Measurements from ENCODE around the gene RAP1A.

GRCh38 chr1:111644506-111644905 lies 24.9 kb downstream of the RAP1A start:
- TF ChIP-seq, protein P1, sequence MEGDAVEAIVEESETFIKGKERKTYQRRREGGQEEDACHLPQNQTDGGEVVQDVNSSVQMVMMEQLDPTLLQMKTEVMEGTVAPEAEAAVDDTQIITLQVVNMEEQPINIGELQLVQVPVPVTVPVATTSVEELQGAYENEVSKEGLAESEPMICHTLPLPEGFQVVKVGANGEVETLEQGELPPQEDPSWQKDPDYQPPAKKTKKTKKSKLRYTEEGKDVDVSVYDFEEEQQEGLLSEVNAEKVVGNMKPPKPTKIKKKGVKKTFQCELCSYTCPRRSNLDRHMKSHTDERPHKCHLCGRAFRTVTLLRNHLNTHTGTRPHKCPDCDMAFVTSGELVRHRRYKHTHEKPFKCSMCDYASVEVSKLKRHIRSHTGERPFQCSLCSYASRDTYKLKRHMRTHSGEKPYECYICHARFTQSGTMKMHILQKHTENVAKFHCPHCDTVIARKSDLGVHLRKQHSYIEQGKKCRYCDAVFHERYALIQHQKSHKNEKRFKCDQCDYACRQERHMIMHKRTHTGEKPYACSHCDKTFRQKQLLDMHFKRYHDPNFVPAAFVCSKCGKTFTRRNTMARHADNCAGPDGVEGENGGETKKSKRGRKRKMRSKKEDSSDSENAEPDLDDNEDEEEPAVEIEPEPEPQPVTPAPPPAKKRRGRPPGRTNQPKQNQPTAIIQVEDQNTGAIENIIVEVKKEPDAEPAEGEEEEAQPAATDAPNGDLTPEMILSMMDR (IDR thresholded peaks at IDR 0.05; ENCODE audit: low read length) = no peak
- TF ChIP-seq EZH2 (optimal IDR thresholded peaks at IDR 0.05; ENCODE audit: low read depth, low read length) (no peak), EZH2phosphoT487 (IDR thresholded peaks at IDR 0.05; ENCODE audit: low read length) (no peak)
